ENCODE results near the gene COL3A1.

GRCh38 chr2:188993247-188993646 lies 19.1 kb downstream of the COL3A1 start:
- TF ChIP-seq CTCF (conservative IDR thresholded peaks at IDR 0.05) (no peak), EZH2 (IDR thresholded peaks at IDR 0.05; ENCODE audit: low read depth) (no peak)
